Sigmoid colon (tissue), 4 donors: Measurements from ENCODE around the gene KCNIP1.
"Not testable (repeated sequence)": the region's sequence is repeated elsewhere in the genome, so short reads cannot be mapped to it uniquely, and the experiment has no call there.

ENCODE experiments used
- CTCF ChIP-seq, 4 experiments: fragments of 450-650 bp in 3 of 4; fragments of 200-600 bp in 1 of 4; IDR thresholded peaks; one replicate each; pipeline ENCODE4 v1.5.1; 2016 to 2019; ENCODE audit warnings: antibody characterized with exemption in 4 of 4, mild to moderate bottlenecking in 3 of 4, moderate library complexity in 2 of 4
- POLR2AphosphoS5 ChIP-seq, 4 donors: sonication (generic); formaldehyde crosslinking; IDR thresholded peaks; one replicate each; pipeline ENCODE4 v1.6.1; 2017; ENCODE audit warnings: antibody characterized with exemption in 4 of 4

- not testable (repeated sequence) for TF ChIP-seq CTCF, POLR2AphosphoS5 (IDR thresholded peaks at IDR 0.05)
Observed at GRCh38 chr5:170754508-170754907, 250.7 kb downstream of the KCNIP1 start.
